Stimulated activated CD8-positive, alpha-beta memory T cell treated with anti-CD3 and anti-CD28 coated beads, Interleukin-4, amount 100 ng/mL, for 4 hours (primary cell): Measurements from ENCODE around the gene DDX49.
"Not testable (repeated sequence)": the region's sequence is repeated elsewhere in the genome, so short reads cannot be mapped to it uniquely, and the experiment has no call there.

ENCODE experiments used
- DNase-seq, 2 donors: peaks; one replicate each; pipeline ENCODE4 v3.0.0-alpha.2; 2020; ENCODE audit warnings: low read depth in 2 of 2, low spot score in 1 of 2

DDX49 gene

DNA sequence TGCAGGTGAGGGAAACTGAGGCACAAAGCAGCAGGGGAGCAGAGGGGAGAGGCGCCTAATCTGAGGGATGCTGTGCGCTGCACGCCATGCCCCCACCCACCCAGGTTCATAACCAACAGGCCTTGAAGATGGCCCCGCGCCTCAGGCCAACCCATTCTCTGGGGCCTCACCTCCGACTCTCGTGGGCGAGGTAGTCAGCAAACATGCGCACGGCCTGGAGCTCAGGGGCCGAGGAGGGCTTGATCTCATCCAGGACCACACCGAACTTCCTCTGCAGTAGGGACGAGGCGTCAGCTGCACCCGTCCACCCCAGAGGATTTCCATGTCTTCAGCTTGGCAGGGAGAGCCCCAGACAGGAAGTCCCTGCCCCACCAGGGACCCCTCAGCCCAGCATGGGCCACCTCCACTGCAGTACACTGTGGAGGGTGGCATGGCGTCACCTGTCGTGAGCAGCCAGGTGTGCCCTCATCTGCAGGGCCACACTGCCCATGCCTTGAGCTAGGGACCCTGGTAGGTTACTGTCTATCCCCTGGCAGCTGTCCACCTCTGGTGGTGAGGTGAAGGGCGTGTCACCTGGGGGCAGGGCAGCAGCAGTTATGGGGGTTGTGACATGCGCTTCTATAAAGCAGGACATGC lies 8.6 kb upstream of the DDX49 start:
- no peak for DNase-seq

GRCh38 chr19:18912933-18913332 lies 6.6 kb upstream of the DDX49 start:
- no peak for DNase-seq

DNA sequence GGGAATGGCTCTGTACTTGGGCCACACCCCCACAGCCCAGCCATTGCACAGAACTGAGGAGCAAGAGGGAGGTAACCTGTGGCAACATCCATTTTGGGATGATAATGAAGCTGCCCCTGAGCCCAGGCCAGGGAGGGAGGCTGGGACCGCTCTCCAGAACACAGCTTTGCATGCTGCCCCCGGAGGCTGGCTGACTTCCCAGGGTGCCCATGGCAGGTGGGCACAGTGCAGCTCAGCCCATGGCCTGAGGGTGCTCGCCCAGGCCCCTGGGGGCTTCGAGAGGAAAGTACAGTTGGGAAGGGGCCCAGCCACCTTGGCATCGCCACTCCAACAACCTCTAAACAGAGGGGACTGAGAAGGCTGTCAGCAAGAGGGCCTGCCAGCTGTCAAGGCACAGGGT lies 6.0 kb upstream of the DDX49 start:
- no peak for DNase-seq

- DNase-seq: no peak
These were observed 3.9 kb upstream of the DDX49 start for GRCh38 chr19:18915639-18916038.

- DNase-seq: not testable (repeated sequence)
These were observed 1.9 kb upstream of the DDX49 start for GRCh38 chr19:18917593-18917992.

DNA sequence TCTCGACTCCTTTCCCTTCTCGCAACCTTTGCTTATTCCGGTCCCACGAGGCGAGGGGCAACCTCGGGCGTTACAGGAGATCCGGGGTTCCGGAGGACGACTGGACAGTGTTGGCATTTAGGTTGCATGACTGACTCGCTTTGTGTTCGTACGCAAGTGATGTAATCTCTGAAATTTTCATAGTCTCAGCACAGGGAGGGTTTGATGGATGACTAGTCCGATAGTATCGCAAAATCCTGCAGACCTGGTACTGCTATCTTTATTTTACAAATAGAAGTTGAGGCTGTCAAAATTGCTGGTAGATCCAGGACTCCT lies 342 bp downstream of the DDX49 start:
- no peak for DNase-seq

DNA sequence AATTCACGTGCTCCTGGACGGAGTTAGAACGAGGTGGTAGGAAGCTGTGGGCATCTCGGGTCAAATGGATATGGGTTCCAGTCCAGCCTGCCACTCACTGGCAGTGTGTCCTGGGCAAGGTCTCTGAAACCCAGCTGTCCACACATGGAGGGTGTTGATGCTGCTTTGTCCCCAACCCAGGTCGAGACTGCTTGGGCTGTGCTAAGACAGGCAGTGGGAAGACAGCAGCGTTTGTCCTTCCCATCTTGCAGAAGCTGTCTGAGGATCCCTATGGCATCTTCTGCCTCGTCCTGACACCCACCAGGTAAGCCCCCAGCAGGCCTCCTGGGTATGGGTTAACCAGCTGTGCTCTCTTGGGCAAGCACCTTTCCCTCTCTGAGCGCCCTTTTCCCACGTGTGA lies 885 bp downstream of the DDX49 start:
- no peak for DNase-seq

GRCh38 chr19:18921593-18921992 lies 2.1 kb downstream of the DDX49 start:
- DNase-seq: no peak

GRCh38 chr19:18922228-18922985 lies 2.9 kb downstream of the DDX49 start:
- DNase-seq: no peak

DNA sequence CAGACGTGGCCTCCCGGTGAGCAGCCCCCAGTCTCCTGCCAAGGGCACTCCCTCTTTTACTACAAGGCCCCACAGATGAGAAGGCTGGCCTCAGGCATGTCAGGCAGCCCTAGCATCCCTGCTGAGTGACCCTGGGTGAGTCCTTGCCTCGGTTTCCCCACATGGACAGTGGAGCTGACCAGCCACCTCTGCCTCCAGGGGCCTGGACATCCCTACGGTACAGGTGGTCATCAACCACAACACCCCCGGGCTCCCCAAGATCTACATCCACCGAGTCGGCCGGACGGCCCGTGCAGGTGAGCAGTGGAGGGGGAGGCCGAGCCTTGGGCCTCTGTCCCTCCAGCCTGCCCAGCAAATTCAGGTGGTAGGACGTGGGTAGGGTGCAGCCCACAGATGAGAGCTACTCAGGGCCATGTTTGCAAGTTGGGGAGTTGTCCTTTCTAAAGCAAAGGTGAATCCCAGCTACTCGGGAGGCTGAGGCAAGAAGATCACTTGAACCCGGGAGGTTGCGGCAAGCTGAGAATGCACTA lies 5.2 kb downstream of the DDX49 start:
- no peak for DNase-seq

- DNase-seq: no peak
These were observed 8.7 kb downstream of the DDX49 start for GRCh38 chr19:18928018-18928805.

- DNase-seq: no peak
These were observed 9.8 kb downstream of the DDX49 start for GRCh38 chr19:18929311-18929710.

DNA sequence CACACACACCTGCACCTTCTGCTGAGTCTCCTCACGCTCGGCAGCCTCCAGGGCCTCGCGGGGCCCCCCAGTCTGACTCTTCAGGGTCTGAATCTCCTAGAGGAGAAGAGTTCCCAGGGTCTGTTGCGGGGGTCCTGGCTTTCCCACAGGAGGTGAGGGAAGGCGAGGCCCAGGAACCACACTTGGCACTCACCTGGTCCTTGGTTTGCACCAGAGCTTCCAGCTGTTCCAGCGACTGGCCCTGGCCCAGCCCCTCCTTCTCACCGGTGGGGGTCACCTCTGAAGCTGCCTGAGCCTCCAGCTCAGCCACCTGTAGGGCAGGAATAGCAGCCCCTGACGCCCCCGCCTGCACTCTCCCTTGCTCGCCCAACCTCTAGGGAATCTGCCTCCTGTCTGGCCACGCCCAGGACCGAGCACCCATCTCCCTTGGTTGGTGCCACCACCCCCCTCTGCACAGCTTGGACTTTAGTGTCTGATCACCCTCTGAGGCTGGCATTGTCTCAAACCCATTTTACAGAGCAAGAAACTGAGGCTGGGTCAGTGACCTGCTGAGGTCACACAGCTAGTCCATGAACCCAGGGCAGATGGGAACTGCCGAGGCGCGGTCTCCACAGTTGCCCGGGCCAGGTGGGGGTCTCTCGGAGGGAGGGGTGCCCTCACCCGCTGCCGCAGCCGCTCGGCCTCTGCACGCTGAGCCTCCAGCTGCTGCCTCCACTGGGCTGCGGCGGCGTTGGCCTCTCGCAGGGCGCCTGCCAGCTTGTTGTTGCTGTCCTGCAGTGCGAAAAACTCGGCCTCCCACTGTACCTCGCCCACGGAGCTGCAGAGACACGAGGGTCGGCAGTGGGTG lies 12.0 kb downstream of the DDX49 start:
- DNase-seq: no peak

DNA sequence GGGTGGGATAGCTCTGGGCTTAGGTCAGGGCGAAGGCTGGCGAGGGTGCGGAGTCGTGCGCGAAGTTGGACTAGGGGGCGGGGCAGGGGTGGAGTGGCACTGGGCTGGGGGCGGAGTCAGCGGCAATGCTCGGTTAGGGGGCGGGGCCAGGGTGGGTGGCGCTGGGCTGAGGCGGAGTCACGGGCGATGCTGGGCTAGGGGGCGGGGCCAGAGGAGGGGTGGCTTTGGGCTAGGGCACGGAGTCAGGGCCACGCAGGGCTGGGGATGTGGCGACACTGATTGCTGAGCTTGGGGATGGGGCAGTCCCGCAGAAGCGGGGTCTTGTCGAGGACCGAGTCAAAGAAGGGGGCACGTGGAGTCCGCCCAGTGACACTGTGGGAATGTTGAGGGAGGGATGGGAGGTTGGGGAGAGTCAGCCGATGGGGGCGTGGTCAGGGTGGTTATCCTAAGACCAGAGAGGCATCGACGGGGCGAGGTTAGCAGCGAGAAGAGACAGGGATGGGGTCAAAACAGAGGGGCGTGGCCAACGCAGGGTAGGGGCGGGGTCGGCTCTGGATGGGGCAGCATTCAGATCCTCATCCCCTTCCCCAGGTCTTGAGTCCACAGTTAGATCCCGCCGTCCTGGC lies 12.8 kb downstream of the DDX49 start:
- DNase-seq: peak; percentile 60 to 64

- no peak for DNase-seq
These were observed 13.8 kb downstream of the DDX49 start for GRCh38 chr19:18933297-18933696.

DNA sequence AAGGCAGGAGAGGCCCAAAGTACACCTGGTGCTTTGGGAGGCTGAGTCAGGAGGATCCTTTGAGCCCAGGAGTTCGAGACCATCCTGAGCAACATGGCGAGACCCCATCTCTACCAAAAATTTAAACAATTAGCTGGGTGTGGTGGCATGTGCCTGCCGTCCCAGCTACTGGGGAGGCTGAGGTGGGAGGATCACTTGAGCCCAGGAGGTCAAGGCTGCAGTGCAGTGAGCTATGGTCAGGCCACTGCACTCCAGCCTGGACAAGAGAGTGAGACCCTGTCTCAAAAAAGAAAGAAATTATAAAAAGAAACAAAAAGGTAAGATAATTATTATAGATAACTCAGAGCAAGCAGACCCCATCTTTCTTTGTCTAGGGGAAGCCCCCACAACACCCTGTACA lies 19.6 kb downstream of the DDX49 start:
- DNase-seq: no peak

GRCh38 chr19:18939922-18940768 lies 20.6 kb downstream of the DDX49 start:
- DNase-seq: no peak

- DNase-seq: peak; percentile 40 to 61
These were observed 21.5 kb downstream of the DDX49 start, which contains the start of gene HOMER3 for GRCh38 chr19:18940769-18941627. Gene HOMER3, minus strand, starts transcription at chr19:18941217. Its CDS starts 2,235 bp downstream, at chr19:18938982.
